KMS-11 (cell line): ENCODE measurements around the gene PSMD6.

ENCODE experiments used
- H2AFZ ChIP-seq: fragments of 200-600 bp; sonication (generic); 2 replicates; pipeline ENCODE4 v1.6.1; 2016; ENCODE audit warnings: antibody characterized with exemption, mixed run types, low read depth
- H3K27ac ChIP-seq: fragments of 200-600 bp; sonication (generic); 2 replicates; pipeline ENCODE4 v1.6.1; 2016; ENCODE audit warnings: mild to moderate bottlenecking, mixed run types
- H3K27me3 ChIP-seq: fragments of 200-600 bp; sonication (generic); 2 replicates; pipeline ENCODE4 v1.6.1; 2017; ENCODE audit warnings: mild to moderate bottlenecking, low read depth, mixed run types, moderate library complexity; ENCODE audit not compliant: insufficient read depth
- H3K36me3 ChIP-seq: fragments of 200-600 bp; sonication (generic); 2 replicates; pipeline ENCODE4 v1.6.1; 2017; ENCODE audit warnings: mild to moderate bottlenecking, mixed run types; ENCODE audit not compliant: insufficient read depth
- H3K4me1 ChIP-seq: fragments of 200-600 bp; sonication (generic); 2 replicates; pipeline ENCODE4 v1.6.1; 2016; ENCODE audit warnings: mild to moderate bottlenecking, low read depth, mixed run types; ENCODE audit not compliant: poor library complexity, severe bottlenecking
- H3K4me2 ChIP-seq: fragments of 200-600 bp; sonication (generic); 2 replicates; pipeline ENCODE4 v1.7.0; 2016; ENCODE audit warnings: mild to moderate bottlenecking, mixed run types
- H3K4me3 ChIP-seq: fragments of 200-600 bp; sonication (generic); IDR thresholded peaks from 2 replicates; pipeline ENCODE4 v1.6.1; 2017; ENCODE audit warnings: low read depth, low read length, mixed read lengths; ENCODE audit not compliant: insufficient read depth
- H3K79me2 ChIP-seq: fragments of 200-600 bp; sonication (generic); 2 replicates; pipeline ENCODE4 v1.6.1; 2016; ENCODE audit warnings: low read depth, mixed run types; ENCODE audit not compliant: insufficient read depth
- H3K9ac ChIP-seq: fragments of 200-600 bp; sonication (generic); 2 replicates; pipeline ENCODE4 v1.6.1; 2016; ENCODE audit warnings: mild to moderate bottlenecking, mixed run types
- H4K20me1 ChIP-seq: fragments of 200-600 bp; sonication (generic); 2 replicates; pipeline ENCODE4 v1.6.1; 2016; ENCODE audit warnings: mild to moderate bottlenecking, mixed run types; ENCODE audit not compliant: insufficient read depth
- CTCF ChIP-seq: fragments of 200-600 bp; sonication (generic); conservative IDR thresholded peaks from 2 replicates; pipeline ENCODE4 v1.6.1; 2017; ENCODE audit warnings: low read depth, mild to moderate bottlenecking, antibody characterized with exemption, low read length, moderate library complexity, mixed read lengths

The PSMD6 gene

GRCh38 chr3:63990733-63991132, 32.6 kb downstream of the PSMD6 start:
- no peak overlapping the region for H3K9ac ChIP-seq
- H3K79me2 ChIP-seq = no peaks in the 10 kb centered on the region
- peaks cover 3% of the 10 kb centered on the region for H3K4me1 ChIP-seq
- no peak for TF ChIP-seq CTCF
- no peak overlapping the region for H2AFZ ChIP-seq
- H3K4me3 ChIP-seq = no peak overlapping the region
- no peaks in the 10 kb centered on the region for H3K27me3 ChIP-seq
- H3K36me3 ChIP-seq = no peaks in the 10 kb centered on the region
- H3K4me2 ChIP-seq = no peak overlapping the region
- no peak overlapping the region for H3K27ac ChIP-seq
- H4K20me1 ChIP-seq = no peaks in the 10 kb centered on the region

GRCh38 chr3:63990204-63990603, 33.1 kb downstream of the PSMD6 start:
- no peak overlapping the region for H2AFZ ChIP-seq
- peaks cover 3% of the 10 kb centered on the region for H3K4me1 ChIP-seq
- TF ChIP-seq CTCF = no peak
- no peaks in the 10 kb centered on the region for H3K79me2 ChIP-seq
- no peak overlapping the region for H3K9ac ChIP-seq
- H4K20me1 ChIP-seq = no peaks in the 10 kb centered on the region
- H3K4me2 ChIP-seq = no peak overlapping the region
- no peak overlapping the region for H3K27ac ChIP-seq
- no peak overlapping the region for H3K4me3 ChIP-seq
- no peaks in the 10 kb centered on the region for H3K27me3 ChIP-seq
- no peaks in the 10 kb centered on the region for H3K36me3 ChIP-seq

- Histone ChIP-seq H2AFZ (no peak overlapping the region), H3K4me3 (no peak overlapping the region), H3K79me2 (no peaks in the 10 kb centered on the region), H3K27me3 (no peaks in the 10 kb centered on the region), H3K4me1 (peaks cover 3% of the 10 kb centered on the region), H3K4me2 (no peak overlapping the region), H3K9ac (no peak overlapping the region), H4K20me1 (no peaks in the 10 kb centered on the region), H3K36me3 (no peaks in the 10 kb centered on the region), H3K27ac (no peak overlapping the region)
- TF ChIP-seq CTCF = no peak
Observed at GRCh38 chr3:63988943-63989342, 34.4 kb downstream of the PSMD6 start.

GRCh38 chr3:63986831-63987230, 36.5 kb downstream of the PSMD6 start:
- TF ChIP-seq CTCF = no peak
- H4K20me1 ChIP-seq = no peaks in the 10 kb centered on the region
- H3K4me2 ChIP-seq = no peak overlapping the region
- no peak overlapping the region for H3K27ac ChIP-seq
- H3K27me3 ChIP-seq = no peaks in the 10 kb centered on the region
- peaks cover 3% of the 10 kb centered on the region for H3K4me1 ChIP-seq
- no peak overlapping the region for H3K4me3 ChIP-seq
- no peak overlapping the region for H3K9ac ChIP-seq
- no peak overlapping the region for H2AFZ ChIP-seq
- no peaks in the 10 kb centered on the region for H3K36me3 ChIP-seq
- no peaks in the 10 kb centered on the region for H3K79me2 ChIP-seq
